Caco-2 (cell line): Measurements from ENCODE around the gene TRPM4. TPM values are rescaled to one million over a fixed set of nuclear protein-coding genes. Genes with fewer than 3 reads are reported as not detected.

Source experiments
- BruUV-seq: library from RNA; stranded (reverse); fragments of 400-500 nt; replicated peaks from 2 replicates; lab custom pipeline; 2021; lab: Mats Ljungman, UMichigan
- CTCF ChIA-PET: fragments of 300-600 bp; sonication (Branson Sonifier 250); formaldehyde crosslinking; loops from one replicate; lab custom pipeline; 2022; ENCODE audit warnings: antibody characterized with exemption; lab: Charles Lee
- POLR2A ChIA-PET: fragments of 300-600 bp; sonication (Branson Sonifier 250); formaldehyde crosslinking; loops from one replicate; lab custom pipeline; 2022; ENCODE audit warnings: antibody characterized with exemption; lab: Charles Lee
- DNase-seq, 2 experiments: peaks; one replicate each; pipeline versions ENCODE4 v3.0.0 to v3.0.0-alpha.2; 2020 to 2022
- H3K27me3 ChIP-seq: replicated peaks from 2 replicates; pipeline ENCODE4 v1.6.0; 2011; ENCODE audit warnings: low read length; ENCODE audit not compliant: control insufficient read depth, insufficient read depth
- H3K36me3 ChIP-seq: 2 replicates; pipeline ENCODE4 v1.5.1; 2011; ENCODE audit warnings: low read length; ENCODE audit not compliant: control insufficient read depth, insufficient read depth
- H3K4me1 ChIP-seq: fragments of 250-450 bp; sonication (Bioruptor Pico); 2 replicates; pipeline ENCODE4 v1.5.1; 2020; ENCODE audit warnings: mild to moderate bottlenecking
- H3K4me3 ChIP-seq: 2 replicates; pipeline ENCODE4 v1.5.1; 2011; ENCODE audit warnings: low read depth, mild to moderate bottlenecking, control low read depth, low read length
- H3K9me3 ChIP-seq: fragments of 250-450 bp; sonication (Bioruptor Pico); 2 replicates; pipeline ENCODE4 v1.5.1; 2020; ENCODE audit warnings: mild to moderate bottlenecking, moderate library complexity
- H3K27ac Mint-ChIP-seq: one replicate; pipeline ENCODE4 v1.8.0; 2022; ENCODE audit warnings: mixed read lengths; ENCODE audit not compliant: unreplicated experiment
- H3K27me3 Mint-ChIP-seq: one replicate; pipeline ENCODE4 v1.8.0; 2022; ENCODE audit warnings: mixed read lengths; ENCODE audit not compliant: insufficient read depth, unreplicated experiment
- H3K36me3 Mint-ChIP-seq: one replicate; pipeline ENCODE4 v1.8.0; 2022; ENCODE audit warnings: mild to moderate bottlenecking, mixed read lengths; ENCODE audit not compliant: insufficient read depth, unreplicated experiment
- H3K4me1 Mint-ChIP-seq: one replicate; pipeline ENCODE4 v1.8.0; 2022; ENCODE audit warnings: low read depth, mixed read lengths; ENCODE audit not compliant: unreplicated experiment
- H3K4me3 Mint-ChIP-seq: one replicate; pipeline ENCODE4 v1.8.0; 2022; ENCODE audit warnings: mild to moderate bottlenecking, moderate library complexity, mixed read lengths; ENCODE audit not compliant: unreplicated experiment
- H3K9me3 Mint-ChIP-seq: one replicate; pipeline ENCODE4 v1.8.0; 2022; ENCODE audit warnings: mixed read lengths; ENCODE audit not compliant: unreplicated experiment
- CTCF ChIP-seq, 2 experiments: fragments of 200-600 bp in 1 of 2; IDR thresholded peaks; 1 replicate in 1 of 2; 2 replicates in 1 of 2; pipeline versions ENCODE4 v1.5.1 to v1.8.0; 2011 to 2022; ENCODE audit warnings: antibody characterized with exemption in 1 of 2, control low read depth in 1 of 2, inconsistent platforms in 1 of 2, low read depth in 1 of 2, low read length in 1 of 2, mild to moderate bottlenecking in 1 of 2, moderate library complexity in 1 of 2; ENCODE audit not compliant: insufficient read depth in 1 of 2, severe bottlenecking in 1 of 2, unreplicated experiment in 1 of 2
- intact Hi-C: fragments of 100-400 bp; cut with micrococcal nuclease; formaldehyde crosslinking; loops from one replicate; pipeline ENCODE4 v1.10.0; 2022; ENCODE audit not compliant: unreplicated experiment
- total RNA-seq: library from RNA; stranded (reverse); gene quantifications from 2 replicates; pipeline ENCODE4 v1.2.3, GENCODE V29; 2022

TRPM4 gene
- total RNA-seq, 1 experiment from 2014 or later = 27.8 TPM

DNA sequence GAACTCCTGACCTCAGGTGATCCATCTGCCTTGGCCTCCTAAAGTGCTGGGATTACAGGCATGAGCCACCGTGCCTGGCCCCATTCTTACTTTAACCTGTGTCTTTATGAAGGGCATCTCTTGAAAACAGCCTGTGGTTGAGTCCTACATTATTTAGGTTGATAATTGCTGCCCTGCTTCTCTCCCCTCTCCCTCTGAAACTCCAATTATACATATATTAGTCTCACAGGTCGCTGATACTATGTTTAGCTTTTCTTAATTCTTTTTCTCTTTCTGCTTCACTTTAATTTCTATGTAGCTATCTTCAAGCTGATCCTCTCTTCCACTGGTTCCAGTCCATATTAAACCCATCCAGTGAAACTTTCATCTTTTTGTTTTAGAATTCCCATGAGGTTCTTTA, 92.3 kb downstream of the TRPM4 start:
- Histone ChIP-seq H3K36me3 (no peaks in the 10 kb centered on the region), H3K27me3 (no peaks in the 10 kb centered on the region), H3K4me3 (no peak overlapping the region), H3K9me3 (peaks cover 10% of the 10 kb centered on the region), H3K4me1 (no peaks in the 10 kb centered on the region)
- no peak overlapping the region for H3K4me3 Mint-ChIP-seq
- H3K27me3 Mint-ChIP-seq = peaks cover 8% of the 10 kb centered on the region
- BruUV-seq = no TSS peak
- no peak for TF ChIP-seq CTCF (IDR thresholded peaks at IDR 0.05; ENCODE audit: insufficient read depth in 1 of 2, low read depth in 1 of 2, low read length in 1 of 2, severe bottlenecking in 1 of 2, unreplicated experiment in 1 of 2)
- no peaks in the 10 kb centered on the region for H3K36me3 Mint-ChIP-seq
- intact Hi-C loops = no loop called here
- CTCF ChIA-PET = interaction anchor here (0.6 kb wide), 1 partner anchor 21 kb away, joined by 3 read pairs; no protein-coding TSS in a partner anchor
- H3K4me1 Mint-ChIP-seq = no peaks in the 10 kb centered on the region
- H3K27ac Mint-ChIP-seq = no peak overlapping the region
- DNase-seq = no peak
- POLR2A ChIA-PET = no interaction called here
- peaks cover 10% of the 10 kb centered on the region for H3K9me3 Mint-ChIP-seq

DNA sequence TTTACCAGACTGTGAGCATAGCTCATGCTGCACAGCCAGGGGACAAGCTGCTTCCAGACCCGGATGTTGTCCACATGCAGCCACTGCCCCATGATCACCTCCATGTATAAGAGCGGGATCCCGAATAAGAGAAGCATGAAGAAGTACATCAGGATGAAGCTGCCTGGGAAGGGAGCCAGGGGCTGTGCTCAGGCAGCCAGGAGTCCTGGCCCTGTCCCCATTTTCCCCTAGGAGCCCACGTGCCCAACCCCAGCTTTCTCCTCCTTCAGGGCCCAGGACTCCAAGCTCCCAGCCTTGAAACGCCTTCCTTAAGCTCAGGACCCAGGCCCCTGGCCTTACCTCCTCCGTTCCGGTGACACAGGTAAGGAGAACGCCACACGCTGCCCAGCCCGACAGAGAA, 98.1 kb downstream of the TRPM4 start:
- Histone ChIP-seq H3K9me3 (peaks cover 12% of the 10 kb centered on the region), H3K27me3 (no peaks in the 10 kb centered on the region), H3K36me3 (no peaks in the 10 kb centered on the region), H3K4me1 (no peaks in the 10 kb centered on the region), H3K4me3 (no peak overlapping the region)
- POLR2A ChIA-PET = no interaction called here
- no peak for TF ChIP-seq CTCF (IDR thresholded peaks at IDR 0.05; ENCODE audit: insufficient read depth in 1 of 2, low read depth in 1 of 2, low read length in 1 of 2, severe bottlenecking in 1 of 2, unreplicated experiment in 1 of 2)
- H3K36me3 Mint-ChIP-seq = no peaks in the 10 kb centered on the region
- peaks cover 5% of the 10 kb centered on the region for H3K27me3 Mint-ChIP-seq
- H3K4me3 Mint-ChIP-seq = no peak overlapping the region
- H3K9me3 Mint-ChIP-seq = peaks cover 30% of the 10 kb centered on the region
- no TSS peak for BruUV-seq
- no peak overlapping the region for H3K27ac Mint-ChIP-seq
- DNase-seq = no peak
- no peaks in the 10 kb centered on the region for H3K4me1 Mint-ChIP-seq
- CTCF ChIA-PET = no interaction called here
- intact Hi-C loops = no loop called here

- Histone ChIP-seq H3K27me3 (no peaks in the 10 kb centered on the region), H3K4me3 (no peak overlapping the region), H3K4me1 (no peaks in the 10 kb centered on the region), H3K9me3 (peaks cover 15% of the 10 kb centered on the region), H3K36me3 (no peaks in the 10 kb centered on the region)
- no TSS peak for BruUV-seq
- Mint-ChIP-seq H3K36me3 (no peaks in the 10 kb centered on the region), H3K4me1 (no peaks in the 10 kb centered on the region), H3K27me3 (peaks cover 5% of the 10 kb centered on the region), H3K4me3 (no peak overlapping the region), H3K9me3 (peaks cover 36% of the 10 kb centered on the region), H3K27ac (no peak overlapping the region)
- TF ChIP-seq CTCF (IDR thresholded peaks at IDR 0.05; ENCODE audit: insufficient read depth in 1 of 2, low read depth in 1 of 2, low read length in 1 of 2, severe bottlenecking in 1 of 2, unreplicated experiment in 1 of 2) = no peak
- DNase-seq = no peak
- POLR2A ChIA-PET = no interaction called here
- intact Hi-C loops = no loop called here
- CTCF ChIA-PET = interaction anchor here (0.6 kb wide), 1 partner anchor 105 kb away, joined by 3 read pairs; the partner anchor contains the start of gene TEAD2
These were observed 99.1 kb downstream of the TRPM4 start for GRCh38 chr19:49256691-49257090.

Other genes starting within 250 kb of the TRPM4 start
- gene DHDH, start 224.1 kb upstream of the TRPM4 start, total RNA-seq = 2.6 and 3.3 TPM in 2 replicates
- 107 and 110 TPM in 2 replicates for gene BAX, start 202.9 kb upstream of the TRPM4 start, total RNA-seq
- 2,542 and 2,963 TPM in 2 replicates for gene FTL, start 192.5 kb upstream of the TRPM4 start, total RNA-seq
- gene GYS1, start 164.5 kb upstream of the TRPM4 start, total RNA-seq = 62.7 and 65.3 TPM in 2 replicates
- 165 and 172 TPM in 2 replicates for gene RUVBL2, start 163.9 kb upstream of the TRPM4 start, total RNA-seq
- gene LHB, start 140.7 kb upstream of the TRPM4 start, total RNA-seq = 0.68 TPM in 1 of 2 replicates, not detected in the other
- not detected in 2 replicates for gene CGB3, start 133.5 kb upstream of the TRPM4 start, total RNA-seq
- not detected in 2 replicates for gene CGB2, start 125.9 kb upstream of the TRPM4 start, total RNA-seq
- gene CGB1, start 120.9 kb upstream of the TRPM4 start, total RNA-seq = not detected in 2 replicates
- gene CGB5, start 113.9 kb upstream of the TRPM4 start, total RNA-seq = 0.49 TPM in 1 of 2 replicates, not detected in the other
- gene CGB8, start 108.7 kb upstream of the TRPM4 start, total RNA-seq = not detected in 2 replicates
- 2.2 and 3.0 TPM in 2 replicates for gene CGB7, start 100.0 kb upstream of the TRPM4 start, total RNA-seq
- 9.1 and 10.2 TPM in 2 replicates for gene NTF4, start 93.0 kb upstream of the TRPM4 start, total RNA-seq
- gene KCNA7, start 85.1 kb upstream of the TRPM4 start, total RNA-seq = 1.1 and 1.2 TPM in 2 replicates
- 251 and 259 TPM in 2 replicates for gene SNRNP70, start 72.3 kb upstream of the TRPM4 start, total RNA-seq
- gene LIN7B, start 43.4 kb upstream of the TRPM4 start, total RNA-seq = 11.8 and 12.7 TPM in 2 replicates
- 1.7 and 2.1 TPM in 2 replicates for gene C19orf73, start 38.6 kb upstream of the TRPM4 start, total RNA-seq
- 11.8 and 12.7 TPM in 2 replicates for gene PPFIA3, start 38.2 kb upstream of the TRPM4 start, total RNA-seq
- gene HRC, start 2.4 kb upstream of the TRPM4 start, total RNA-seq = not detected in 2 replicates
- 0.56 and 0.84 TPM in 2 replicates for gene SLC6A16, start 167.4 kb downstream of the TRPM4 start, total RNA-seq
- not detected in 2 replicates for gene CD37, start 177.6 kb downstream of the TRPM4 start, total RNA-seq
- gene TEAD2, start 204.6 kb downstream of the TRPM4 start, total RNA-seq = 8.6 and 8.8 TPM in 2 replicates
- gene DKKL1, start 206.1 kb downstream of the TRPM4 start, total RNA-seq = not detected in 2 replicates
- 0.56 and 1.00 TPM in 2 replicates for gene KASH5, start 230.5 kb downstream of the TRPM4 start, total RNA-seq